Hematopoietic multipotent progenitor cell treated with erythropoietin and hydrocortisone succinate and interleukin-3 and kit ligand, for 4 days (in vitro differentiated cells): ENCODE measurements around the gene POU6F2.
"Not testable (repeated sequence)": the region's sequence is repeated elsewhere in the genome, so short reads cannot be mapped to it uniquely, and the experiment has no call there.

Source experiments
- DNase-seq: peaks from one replicate; pipeline ENCODE4 v3.0.0-alpha.2; 2015

POU6F2 gene

DNA sequence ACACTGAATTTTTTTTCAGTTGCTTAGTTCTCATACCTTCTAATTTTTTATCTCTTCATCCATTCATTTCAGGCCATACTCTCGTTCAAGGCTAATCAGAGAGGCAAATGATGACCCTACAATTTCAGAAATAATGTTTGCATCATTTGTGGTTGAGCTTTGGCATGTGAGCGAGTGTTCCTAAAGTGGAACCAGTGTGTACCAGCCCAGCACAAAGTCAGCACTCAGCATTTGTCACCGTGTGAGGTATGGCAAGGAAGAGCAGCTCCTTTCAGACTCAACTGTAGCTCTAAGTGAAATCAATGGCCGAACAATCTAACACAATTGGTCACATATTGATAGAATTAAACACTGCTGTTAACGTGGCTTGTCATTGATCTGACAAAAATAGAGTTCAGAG is 154.6 kb downstream of the POU6F2 start:
- no peak for DNase-seq

DNA sequence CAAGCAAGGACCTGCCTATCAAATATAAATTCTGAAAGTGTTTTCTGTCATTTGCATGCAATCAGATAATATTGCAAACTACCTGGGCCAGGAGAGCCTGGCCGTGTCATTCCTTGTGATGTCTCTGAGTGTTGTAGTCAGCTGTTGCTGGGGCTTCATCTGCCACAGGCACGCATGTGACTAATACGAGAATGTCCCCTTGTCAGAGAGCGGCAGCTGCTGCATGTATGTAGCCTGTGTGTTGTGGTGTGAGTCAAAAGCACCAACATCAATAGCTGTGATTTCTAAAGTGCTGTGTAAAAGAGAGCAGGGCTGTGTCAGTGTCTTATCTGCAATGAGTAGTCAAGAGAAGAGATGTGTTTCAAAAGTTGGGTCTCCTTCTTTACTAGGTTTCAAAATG is 155.4 kb downstream of the POU6F2 start:
- no peak for DNase-seq

DNA sequence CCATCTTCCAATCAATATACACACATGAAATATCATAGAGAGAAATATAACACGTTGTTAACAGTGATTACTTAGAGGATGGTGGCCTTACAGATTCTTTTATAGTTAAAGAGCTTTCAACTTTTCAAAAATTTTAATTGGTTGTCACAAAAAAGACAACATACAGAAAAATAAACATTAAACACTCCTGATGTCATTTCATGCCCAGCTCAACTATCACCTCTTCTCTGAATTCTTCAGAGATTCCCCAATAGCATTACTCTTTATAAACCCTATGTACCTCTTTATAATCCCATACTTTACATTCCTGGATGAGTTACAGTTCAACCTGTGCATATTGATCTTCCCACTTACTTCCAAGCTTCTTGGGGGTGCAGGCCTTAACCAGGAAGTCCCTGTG is 159.8 kb downstream of the POU6F2 start:
- DNase-seq: no peak

DNA sequence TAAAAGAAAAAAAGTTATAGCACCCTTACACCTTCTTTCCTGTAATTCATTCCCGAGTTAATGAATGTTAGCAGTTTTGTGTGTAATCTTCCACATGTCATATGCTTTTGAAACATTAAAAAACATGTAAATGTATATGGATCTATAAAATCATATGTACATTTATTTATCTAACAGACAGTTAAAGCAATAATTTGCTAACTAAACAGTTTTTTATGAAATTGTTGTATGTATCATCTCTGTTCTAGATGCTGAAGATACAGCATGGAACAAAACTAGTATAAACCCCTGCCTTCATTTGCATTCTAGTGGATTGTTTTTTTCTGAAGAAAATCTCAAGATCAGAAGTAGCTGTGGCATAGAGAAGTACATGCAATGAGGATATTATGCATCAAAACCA is 165.0 kb downstream of the POU6F2 start:
- no peak for DNase-seq

DNA sequence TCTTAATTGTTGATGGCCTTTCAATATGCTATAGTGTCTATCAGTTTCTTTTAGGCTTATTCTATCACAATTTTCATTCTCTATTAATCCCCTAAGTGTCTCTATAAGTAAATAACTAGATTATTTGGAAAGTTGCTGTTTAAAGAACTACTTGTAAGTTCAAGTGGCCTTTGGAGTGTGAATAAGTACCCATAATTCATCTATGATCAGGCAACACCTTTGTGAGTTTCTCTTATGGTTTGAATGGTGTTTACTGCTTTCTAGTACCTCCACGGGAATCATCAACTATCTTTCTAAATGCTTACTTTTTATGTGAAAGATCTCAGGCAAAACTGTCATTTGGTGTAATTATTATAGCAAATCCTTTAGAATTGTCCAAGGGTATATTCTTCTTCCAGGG is 166.7 kb downstream of the POU6F2 start:
- DNase-seq: no peak

DNA sequence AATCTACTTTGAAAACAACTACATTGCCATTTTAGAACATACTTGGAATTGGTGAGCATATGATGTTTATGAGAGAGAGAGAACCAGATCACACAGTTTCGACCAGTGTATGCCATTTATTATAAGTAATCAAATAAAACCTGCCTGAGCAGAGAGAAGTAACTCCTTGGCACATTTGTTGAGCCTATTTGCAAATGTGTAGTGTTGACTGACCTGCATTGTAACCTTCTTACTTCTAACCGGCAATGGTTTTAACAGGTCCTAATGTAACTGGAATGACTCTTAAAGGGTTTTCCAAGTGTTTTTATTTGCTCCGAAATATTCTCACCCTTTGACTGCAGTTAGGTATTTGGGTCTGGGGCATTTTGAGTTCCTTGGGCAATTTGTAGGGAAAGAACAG is 167.6 kb downstream of the POU6F2 start:
- DNase-seq: no peak

DNA sequence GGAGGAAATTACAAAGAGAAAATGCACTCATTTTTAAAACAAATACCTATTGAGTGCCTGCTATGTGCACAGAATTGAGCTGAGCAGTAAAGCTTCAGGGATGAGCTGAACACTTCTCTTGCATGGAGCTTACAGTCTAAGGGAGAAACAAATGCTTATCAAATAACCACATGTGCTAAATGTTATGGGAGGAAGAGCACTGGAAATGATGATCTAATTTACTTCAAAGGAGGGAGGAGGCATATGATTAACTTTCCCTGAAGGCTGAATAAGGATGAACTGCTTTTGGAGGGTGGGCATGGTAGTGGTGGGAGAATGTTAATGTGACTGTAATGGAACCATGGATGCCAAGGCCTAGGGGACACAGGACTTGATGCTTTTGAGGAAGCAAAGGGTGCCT is 168.2 kb downstream of the POU6F2 start:
- DNase-seq: no peak

DNA sequence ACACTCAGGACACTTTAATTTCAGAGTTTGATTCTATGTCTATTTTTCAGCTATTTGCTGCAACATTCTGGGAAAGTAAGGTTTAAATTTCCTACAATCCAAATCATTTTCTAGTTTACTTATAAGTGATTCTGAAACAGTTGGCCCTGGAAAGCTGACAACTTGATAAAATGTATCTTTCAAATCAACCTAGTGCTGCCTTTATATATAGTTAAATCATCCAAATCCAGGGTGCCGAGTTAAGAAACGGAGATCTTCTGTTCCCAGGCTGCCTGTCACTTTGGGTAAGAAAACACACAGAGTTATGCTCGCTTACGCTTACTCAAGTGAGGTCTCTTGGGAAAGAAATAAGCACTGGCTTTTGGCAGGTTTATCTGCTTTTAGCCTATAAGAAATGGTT is 175.0 kb downstream of the POU6F2 start:
- no peak for DNase-seq

DNA sequence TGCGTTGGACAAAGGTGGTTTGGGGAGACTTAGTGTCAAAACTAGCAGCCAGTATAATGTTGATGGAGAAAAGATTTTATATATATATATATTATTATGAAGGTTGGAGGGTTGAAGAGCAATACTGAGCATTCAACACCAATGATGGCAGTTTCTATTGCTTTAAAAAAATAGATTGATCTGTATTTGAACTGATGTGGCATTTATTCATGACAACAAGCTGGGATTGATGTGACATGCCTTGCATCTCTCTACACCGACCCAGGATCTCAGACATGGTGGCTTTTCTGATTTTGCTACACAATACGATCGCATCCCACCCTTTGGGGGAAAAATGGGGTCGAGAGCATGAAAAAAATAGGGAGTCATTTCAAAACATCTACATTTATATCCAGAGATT is 175.4 kb downstream of the POU6F2 start:
- no peak for DNase-seq

DNA sequence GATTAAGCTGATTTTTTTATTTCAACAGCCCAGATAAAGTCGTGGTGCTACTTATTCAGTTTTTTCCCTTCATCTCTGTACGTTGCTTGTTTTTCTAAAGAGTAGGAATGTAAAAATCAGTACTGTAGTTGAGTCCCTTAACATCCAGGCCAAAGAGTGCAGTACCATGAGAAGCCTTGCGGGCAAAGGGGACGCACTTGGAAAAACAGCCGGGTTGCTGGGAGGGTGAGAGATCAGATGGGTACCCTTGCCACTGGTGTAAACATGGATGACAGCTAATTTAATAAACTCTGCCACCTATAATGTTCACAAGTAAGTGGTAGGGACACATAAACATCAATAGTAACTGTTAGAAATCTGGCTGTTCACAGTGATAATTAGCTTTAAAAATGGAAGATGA is 175.9 kb downstream of the POU6F2 start:
- DNase-seq: no peak

DNA sequence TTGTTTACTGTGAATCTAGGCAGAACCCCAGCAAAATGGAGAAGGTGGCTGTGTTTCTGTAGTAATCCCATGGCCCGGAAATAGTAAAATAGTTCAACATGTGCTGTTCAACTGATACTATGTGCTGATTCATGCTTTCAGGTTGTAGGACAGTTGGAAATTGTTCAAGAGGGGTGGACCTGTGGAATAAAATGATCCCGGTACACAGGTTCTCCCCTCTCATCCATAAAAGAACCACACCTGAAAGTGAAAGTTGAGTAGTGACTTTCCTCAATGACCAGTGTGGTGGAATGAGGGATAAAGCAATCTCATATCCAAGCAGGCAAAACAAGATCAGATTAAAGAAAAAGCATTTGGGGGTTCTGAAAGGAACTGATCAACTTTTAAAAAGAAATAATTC is 177.1 kb downstream of the POU6F2 start:
- DNase-seq: no peak

DNA sequence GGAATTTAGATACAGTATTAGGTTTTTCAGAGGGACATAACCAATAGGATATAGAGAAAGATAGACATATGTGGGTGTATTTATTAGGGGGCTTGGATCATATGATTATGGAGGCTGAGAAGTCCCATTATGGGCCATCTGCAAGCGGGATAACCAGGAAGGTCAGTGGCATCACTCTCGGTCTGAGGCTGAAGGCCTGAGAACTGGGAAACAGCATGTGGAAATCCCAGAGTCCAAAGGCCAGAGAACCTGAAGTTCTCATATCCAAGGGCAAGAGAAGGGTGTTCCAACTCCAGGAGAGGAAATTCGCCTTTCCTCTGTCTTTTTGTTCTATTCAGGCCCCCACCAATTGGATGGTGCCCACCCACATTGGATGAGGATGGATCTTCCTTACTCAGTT is 180.7 kb downstream of the POU6F2 start:
- no peak for DNase-seq

DNA sequence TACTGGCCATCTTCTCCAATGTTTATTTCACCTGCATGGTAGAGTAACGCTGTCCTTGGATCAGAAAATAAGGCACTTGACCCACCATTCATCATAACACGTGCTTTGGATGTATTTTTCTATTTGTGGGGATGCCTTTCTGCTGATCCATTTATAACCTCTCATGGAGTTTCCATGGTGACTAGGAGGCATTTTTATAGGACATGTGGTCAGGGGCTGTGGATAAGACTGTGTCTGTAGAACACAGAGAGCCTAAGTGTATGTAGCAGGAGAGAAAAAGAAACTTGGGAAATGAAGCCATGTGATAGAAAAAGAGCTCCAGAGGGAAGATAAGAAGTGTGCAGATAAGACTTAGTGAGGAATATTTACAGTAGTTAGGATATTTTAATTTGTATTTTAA is 184.2 kb downstream of the POU6F2 start:
- DNase-seq: no peak

DNA sequence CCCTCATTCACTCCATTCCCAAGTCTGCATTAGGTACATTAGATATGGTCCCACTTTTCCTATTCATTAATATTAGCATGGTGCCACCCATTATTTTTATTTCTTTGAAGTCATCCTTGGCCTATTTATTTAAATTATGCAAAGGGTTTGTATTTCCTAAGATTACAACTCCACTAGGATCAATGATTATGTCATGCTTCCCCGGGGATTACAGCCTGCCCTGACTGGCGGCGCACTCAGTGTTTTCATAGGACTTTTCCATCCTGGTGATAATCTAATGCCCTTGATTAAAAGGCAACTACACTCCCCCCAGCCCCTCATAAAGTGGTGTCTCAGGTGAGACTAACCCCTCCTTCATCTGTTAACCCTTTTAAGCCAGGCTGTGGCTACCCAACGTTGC is 187.2 kb downstream of the POU6F2 start:
- no peak for DNase-seq

DNA sequence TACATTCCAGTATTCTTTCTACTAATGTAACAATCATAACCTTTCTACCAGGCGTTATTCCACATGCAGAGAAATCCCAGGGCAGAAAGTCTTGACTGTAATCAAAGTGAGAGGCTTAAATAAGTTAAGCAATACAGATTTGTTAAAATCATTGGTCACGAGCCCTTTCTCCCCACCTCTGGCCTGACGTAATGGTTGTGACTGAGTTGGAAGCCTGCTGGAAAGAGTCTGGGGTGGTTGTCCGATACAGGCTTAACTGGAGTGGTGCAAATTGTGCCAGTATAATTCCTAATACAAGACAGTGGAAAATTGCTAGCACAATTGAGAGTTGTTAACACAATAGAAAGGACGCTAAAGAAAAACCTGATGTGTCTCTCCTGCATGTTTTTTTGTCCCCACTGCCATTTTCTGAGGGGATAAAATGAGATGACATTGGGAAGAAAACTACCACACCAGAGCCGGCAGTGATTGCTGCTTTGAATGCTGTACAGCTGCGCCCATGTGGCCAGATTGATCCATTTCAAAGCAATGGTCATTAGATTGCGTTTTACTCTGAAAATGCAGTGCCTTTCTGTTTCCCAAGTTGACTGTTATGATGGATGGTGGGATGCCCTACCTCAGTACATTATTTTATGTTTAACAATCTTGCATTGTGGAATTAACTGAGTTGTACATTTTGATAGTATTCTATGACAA is 190.8 kb downstream of the POU6F2 start:
- no peak for DNase-seq

DNA sequence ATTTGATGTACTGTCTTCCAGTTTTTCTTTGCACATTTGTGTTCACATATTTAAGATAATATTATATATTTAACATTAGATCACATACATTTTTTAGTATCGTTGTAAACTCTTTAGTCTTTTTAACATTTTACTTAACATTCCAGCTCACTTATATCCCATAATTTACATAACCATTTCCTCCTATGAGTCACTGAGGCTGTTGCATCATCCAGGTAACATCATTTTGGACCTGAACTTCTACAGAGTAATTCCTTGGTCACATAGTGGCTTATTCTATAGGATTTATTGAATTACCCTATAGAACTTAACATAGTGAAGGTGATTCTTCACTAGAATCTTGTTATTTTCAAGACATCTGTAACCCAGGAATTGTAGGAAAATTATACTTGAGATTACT is 194.4 kb downstream of the POU6F2 start:
- DNase-seq: no peak

DNA sequence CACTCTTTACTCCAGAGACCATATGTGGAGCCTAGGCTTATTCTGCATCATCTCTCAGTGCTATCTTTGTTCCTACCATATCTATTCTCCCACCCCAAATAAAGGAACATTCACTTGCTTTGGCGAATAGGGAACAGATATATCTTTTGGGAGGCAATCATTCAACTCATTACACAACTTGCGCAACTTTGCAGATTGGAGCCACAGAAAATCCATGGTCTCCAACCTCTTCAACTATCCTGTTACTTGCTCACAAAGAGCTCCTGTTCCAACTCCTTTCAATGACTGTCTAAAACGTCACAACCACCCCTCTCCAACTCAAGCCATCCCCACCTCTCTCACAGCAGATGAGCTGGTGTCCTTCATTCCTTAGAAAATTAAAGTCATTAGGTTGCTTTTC is 203.7 kb downstream of the POU6F2 start:
- no peak for DNase-seq

DNA sequence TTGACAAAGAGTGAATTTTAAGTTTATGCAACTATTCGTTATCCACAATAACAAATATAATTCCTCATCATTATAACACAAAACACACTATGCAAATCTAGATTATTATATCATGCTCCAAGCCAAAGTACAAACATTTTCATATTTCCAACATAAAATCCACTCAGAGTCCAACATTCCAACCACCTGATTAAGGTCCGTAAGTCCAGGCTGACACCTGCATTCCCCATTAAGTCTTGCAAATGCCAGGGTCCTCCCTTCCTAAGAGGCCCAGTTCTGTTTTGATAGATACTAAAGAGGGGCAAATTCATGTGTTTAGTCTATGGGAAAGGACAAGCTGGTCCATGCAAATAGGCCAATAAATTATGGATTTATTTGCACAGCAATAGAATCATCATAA is 206.1 kb downstream of the POU6F2 start:
- no peak for DNase-seq

DNA sequence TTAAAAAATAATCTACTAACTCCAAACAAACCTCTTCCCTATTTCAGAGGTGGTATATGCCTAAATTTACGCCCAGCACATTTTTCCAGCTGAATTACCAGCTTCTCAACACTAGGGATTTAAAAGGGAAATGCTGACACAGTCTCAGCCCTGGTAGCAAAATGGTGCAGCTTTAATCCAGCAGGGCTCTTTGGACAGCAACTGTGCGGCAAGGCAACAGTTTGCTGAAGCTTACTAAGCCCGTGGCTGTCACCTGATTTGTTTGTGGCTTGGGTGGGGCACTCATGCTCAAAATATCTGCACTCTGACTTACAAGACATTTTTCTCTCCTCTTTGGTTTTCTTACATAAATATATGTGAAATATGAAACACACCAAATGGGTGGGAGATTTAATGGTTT is 206.7 kb downstream of the POU6F2 start:
- DNase-seq: peak; percentile 15

DNA sequence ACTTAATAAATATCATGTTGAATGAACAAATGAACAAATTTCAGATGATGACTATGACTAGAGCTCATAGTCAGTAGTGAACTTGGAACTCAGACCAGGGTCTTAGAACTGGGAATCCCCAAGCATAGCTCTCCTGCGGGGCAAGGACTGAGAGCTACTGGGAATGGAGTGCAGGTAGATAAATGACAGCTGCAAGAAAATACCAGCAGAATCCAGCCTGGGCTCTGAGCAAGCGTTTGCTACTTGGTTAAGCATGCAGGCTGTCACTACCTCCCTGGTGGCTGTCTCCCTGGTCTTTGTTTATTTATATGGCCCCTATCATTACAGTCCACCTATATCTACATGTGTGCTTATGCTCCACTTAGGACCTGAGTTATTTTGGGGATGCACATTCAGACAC is 208.4 kb downstream of the POU6F2 start:
- no peak for DNase-seq

DNA sequence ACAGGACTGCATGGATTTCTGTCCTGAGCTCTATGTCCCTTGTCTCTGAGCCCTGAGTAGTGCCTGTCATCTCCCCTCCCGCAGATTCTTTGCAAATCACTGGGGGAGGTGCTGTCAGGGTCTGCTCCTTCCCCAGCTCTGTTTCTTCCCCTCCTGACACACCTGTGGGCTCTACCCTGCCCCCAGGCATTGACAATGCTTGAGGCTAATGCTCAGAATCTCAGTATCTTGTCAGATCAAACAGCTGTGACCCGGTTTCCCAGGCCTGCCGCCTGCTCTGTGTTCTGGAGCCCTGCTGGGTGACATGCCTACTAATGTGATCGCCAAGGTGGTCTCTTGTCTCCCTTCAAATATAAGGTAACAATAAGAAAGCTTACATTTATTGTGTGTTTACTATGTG is 209.0 kb downstream of the POU6F2 start:
- no peak for DNase-seq

DNA sequence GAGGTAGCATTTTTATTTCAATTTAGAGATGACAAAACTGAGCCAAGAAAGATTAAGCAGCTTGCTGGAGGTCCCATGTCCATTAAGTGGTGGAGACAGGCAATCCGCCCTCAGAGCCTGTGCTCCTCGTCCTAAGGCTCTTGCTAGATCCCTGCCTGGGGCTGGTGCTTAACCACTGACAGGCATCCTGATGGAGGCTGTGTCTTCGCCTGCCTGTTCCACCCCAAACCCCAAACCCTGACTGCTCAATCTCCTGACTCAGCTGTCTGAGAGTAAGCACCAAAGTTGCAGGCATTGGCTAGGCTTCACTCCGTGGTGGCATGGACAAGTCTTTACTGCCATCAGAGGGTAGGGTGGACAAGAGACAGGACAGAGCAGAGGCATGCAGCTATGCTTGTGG is 209.4 kb downstream of the POU6F2 start:
- no peak for DNase-seq

DNA sequence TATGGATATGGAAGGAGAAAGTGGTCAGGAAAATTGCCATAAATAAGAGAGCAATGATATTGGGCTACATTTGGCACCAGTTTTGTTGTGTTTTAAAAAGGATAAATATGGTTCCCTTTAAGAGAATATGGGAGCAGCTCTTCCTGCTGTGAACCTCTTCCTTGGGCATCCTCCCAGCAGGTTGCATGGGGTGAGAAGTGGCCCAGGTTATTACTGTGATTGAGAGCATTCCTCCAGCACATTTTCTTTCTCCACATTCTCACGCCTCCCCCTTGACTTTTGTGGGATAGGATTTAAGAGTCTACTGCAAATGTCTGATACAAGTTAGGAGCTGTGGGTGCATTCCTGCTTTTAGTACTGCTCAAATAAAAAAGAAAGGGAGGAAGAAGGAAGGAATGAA is 214.8 kb downstream of the POU6F2 start:
- no peak for DNase-seq

DNA sequence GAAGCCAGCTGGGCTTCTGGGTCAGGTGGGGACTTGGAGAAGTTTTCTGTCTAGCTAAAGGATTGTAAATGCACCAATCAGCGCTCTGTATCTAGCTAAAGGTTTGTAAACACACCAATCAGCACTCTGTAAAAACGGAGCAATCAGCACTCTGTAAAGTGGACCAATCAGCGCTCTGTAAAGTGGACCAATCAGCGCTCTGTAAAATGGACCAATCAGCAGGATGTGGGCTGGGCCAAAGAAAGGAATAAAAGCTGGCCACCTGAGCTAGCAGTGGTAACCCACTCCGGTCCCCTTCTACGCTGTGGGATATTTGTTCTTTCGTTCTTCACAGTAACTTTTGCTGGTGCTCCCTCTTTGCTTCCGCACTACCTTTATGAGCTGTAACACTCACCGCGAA is 216.7 kb downstream of the POU6F2 start:
- DNase-seq: not testable (repeated sequence)

DNA sequence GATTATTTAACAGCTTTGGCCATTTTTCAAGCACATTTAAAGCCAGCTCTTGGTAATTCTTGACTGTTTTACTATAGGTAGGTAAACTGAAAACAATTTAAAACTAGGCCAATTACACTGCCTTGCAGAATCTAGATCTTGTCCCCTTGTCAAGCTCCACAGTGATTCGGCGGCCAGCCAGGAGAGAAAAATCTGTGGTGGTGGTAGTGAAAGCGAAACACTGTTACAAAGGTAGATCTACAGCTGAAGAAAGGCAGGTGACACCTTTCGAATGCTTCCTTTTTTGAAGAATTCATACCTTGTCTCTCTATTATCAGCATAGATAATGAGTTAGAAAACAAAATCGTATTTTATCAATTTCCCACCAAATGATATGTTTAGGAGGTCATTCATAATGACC is 218.3 kb downstream of the POU6F2 start:
- no peak for DNase-seq

DNA sequence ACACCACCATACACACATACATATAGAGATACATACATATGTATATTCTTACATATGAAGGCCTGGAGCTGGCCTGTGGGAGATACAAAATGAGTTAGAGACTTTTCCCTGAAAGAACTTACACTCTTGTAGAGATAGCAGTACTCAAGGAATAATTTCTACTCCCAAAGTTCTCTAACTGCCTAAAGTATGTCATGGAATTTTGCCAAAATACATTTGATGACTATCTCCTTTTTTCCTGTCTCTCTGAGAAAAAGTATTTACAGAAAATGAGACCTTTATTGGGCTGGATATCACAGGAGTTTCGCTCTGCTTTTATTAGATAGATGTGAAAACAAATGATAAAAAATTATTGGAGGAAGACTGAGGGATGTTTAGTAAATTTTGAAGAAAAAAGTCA is 220.1 kb downstream of the POU6F2 start:
- DNase-seq: no peak
